HEK293T (cell line): ENCODE results near the gene SHISAL1.

ENCODE experiments used
- CTCF ChIA-PET: fragments of 350-600 bp; formaldehyde crosslinking; extraction: SDS; loops from one replicate; lab custom pipeline; 2021; ENCODE audit warnings: antibody characterized with exemption, inconsistent platforms; lab: Yijun Ruan, JAX
- POLR2A ChIA-PET: fragments of 350-600 bp; formaldehyde crosslinking; extraction: SDS; loops from one replicate; lab custom pipeline; 2020; ENCODE audit warnings: antibody characterized with exemption, inconsistent platforms; lab: Yijun Ruan, JAX
- DNase-seq: peaks from one replicate; pipeline ENCODE4 v3.0.0; 2012; ENCODE audit warnings: mixed read lengths; ENCODE audit errors: extremely low spot score
- ARNT ChIP-seq: fragments of 450-650 bp; IDR thresholded peaks from 2 replicates; pipeline ENCODE4 v1.6.1; 2017; ENCODE audit warnings: mild to moderate bottlenecking
- BHLHE40 ChIP-seq: fragments of 450-650 bp; IDR thresholded peaks from 2 replicates; pipeline ENCODE4 v1.6.1; 2016; ENCODE audit warnings: mild to moderate bottlenecking, moderate library complexity, borderline replicate concordance
- CTBP1 ChIP-seq: fragments of 450-650 bp; IDR thresholded peaks from 2 replicates; pipeline ENCODE4 v1.6.1; 2016; ENCODE audit warnings: borderline replicate concordance
- ELF4 ChIP-seq: fragments of 450-650 bp; IDR thresholded peaks from 2 replicates; pipeline ENCODE4 v1.6.1; 2017; ENCODE audit warnings: antibody characterized with exemption
- FOXA1 ChIP-seq: fragments of 450-650 bp; IDR thresholded peaks from 2 replicates; pipeline ENCODE4 v1.6.1; 2016; ENCODE audit warnings: mild to moderate bottlenecking
- FOXK2 ChIP-seq: fragments of 450-650 bp; IDR thresholded peaks from 2 replicates; pipeline ENCODE4 v1.6.1; 2016; ENCODE audit warnings: mild to moderate bottlenecking
- FOXM1 ChIP-seq: fragments of 450-650 bp; IDR thresholded peaks from 2 replicates; pipeline ENCODE4 v1.6.1; 2017; ENCODE audit warnings: mild to moderate bottlenecking, borderline replicate concordance
- HDGF ChIP-seq: fragments of 450-650 bp; IDR thresholded peaks from 2 replicates; pipeline ENCODE4 v1.6.1; 2017; ENCODE audit warnings: antibody characterized with exemption, borderline replicate concordance
- L3MBTL2 ChIP-seq: fragments of 450-650 bp; conservative IDR thresholded peaks from 2 replicates; pipeline ENCODE4 v1.6.1; 2016; ENCODE audit warnings: mild to moderate bottlenecking
- LEF1 ChIP-seq: fragments of 450-650 bp; IDR thresholded peaks from 2 replicates; pipeline ENCODE4 v1.6.1; 2017; ENCODE audit warnings: mild to moderate bottlenecking, borderline replicate concordance
- NFRKB ChIP-seq: fragments of 450-650 bp; IDR thresholded peaks from 2 replicates; pipeline ENCODE4 v1.6.1; 2016; ENCODE audit warnings: mild to moderate bottlenecking, moderate library complexity
- SP1 ChIP-seq: fragments of 450-650 bp; IDR thresholded peaks from 2 replicates; pipeline ENCODE4 v1.6.1; 2017
- SUZ12 ChIP-seq: fragments of 450-650 bp; IDR thresholded peaks from 2 replicates; pipeline ENCODE4 v1.6.1; 2016; ENCODE audit warnings: mild to moderate bottlenecking
- TARDBP ChIP-seq: fragments of 450-650 bp; IDR thresholded peaks from 2 replicates; pipeline ENCODE4 v1.6.1; 2016
- ZNF384 ChIP-seq: fragments of 450-650 bp; IDR thresholded peaks from 2 replicates; pipeline ENCODE4 v1.6.1; 2016
- TF ChIP-seq, protein P1 (sequence below): fragments of 450-650 bp; IDR thresholded peaks from 2 replicates; pipeline ENCODE4 v1.6.1; 2016

Gene SHISAL1

DNA sequence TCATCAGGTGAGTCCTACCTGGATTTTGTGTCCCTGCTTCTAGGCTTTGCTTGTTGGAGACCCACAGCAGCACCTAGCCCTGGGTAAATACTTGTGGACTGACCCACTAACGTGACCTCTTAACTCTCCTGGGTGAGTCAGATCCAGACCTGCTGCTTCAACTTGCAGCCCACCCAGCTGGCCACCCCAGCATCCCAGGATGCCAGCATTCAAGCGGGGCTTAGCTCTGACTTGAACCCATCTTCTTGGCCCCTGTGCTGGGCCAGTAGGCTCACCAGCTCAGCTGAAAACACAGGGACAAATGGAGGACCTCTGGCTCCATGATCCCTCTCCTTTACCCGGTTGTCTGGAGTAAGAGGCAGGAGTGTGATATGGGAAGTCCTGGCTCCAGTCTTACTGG, 98.6 kb downstream of the SHISAL1 start:
- ChIA-PET POLR2A (no interaction called here), CTCF (no interaction called here)
- no peak for DNase-seq
- TF ChIP-seq FOXM1 (no peak), NFRKB (no peak), ARNT (no peak)

DNA sequence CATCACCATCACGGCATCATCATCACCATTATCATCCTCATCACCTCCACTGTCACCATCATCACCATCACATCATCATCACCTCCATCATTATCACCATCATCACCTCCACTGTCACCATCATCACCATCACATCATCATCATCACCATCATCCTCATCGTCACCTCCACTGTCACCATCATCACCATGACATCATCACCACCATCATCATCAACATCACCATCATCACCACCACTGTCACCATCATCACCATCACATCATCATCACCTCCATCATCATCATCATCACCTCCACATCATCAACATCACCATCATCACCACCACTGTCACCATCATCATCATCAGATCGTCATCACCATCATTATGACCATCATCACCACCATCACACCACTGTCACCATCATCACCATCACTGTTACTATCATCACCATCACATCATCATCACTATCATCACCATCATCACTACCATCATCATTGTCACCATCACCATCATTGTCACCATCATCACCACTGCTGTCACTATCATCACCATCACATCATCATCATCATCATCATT, 99.2 kb downstream of the SHISAL1 start:
- DNase-seq = no peak
- TF ChIP-seq L3MBTL2 (no peak), TARDBP (peak; percentile 11; the same call in 1 of the 2 replicates)
- CTCF ChIA-PET = no interaction called here
- POLR2A ChIA-PET = no interaction called here

DNA sequence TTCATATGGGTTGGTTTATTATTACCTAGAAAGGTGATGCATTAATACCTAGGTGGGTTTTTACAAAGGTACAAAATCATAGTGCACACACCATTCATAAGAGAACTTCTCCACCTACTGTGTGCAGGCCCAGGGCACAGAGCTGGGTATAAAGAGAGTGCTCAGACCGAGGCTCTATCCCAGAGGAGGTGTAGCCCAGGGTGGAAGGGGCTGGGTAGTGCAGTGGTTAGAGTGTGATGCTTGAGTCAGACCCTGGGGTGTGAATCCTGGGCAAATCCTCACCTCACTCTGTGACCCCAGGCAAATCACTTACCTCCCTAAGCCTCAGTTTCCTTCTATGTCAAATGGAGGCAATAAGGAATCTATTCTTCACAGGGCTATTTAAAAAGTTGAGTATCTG, 99.8 kb downstream of the SHISAL1 start:
- ChIA-PET POLR2A (no interaction called here), CTCF (no interaction called here)
- TF ChIP-seq CTBP1 = no peak
- TF ChIP-seq, protein P1, sequence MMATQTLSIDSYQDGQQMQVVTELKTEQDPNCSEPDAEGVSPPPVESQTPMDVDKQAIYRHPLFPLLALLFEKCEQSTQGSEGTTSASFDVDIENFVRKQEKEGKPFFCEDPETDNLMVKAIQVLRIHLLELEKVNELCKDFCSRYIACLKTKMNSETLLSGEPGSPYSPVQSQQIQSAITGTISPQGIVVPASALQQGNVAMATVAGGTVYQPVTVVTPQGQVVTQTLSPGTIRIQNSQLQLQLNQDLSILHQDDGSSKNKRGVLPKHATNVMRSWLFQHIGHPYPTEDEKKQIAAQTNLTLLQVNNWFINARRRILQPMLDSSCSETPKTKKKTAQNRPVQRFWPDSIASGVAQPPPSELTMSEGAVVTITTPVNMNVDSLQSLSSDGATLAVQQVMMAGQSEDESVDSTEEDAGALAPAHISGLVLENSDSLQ = no peak
- TF ChIP-seq SP1 = no peak
- TF ChIP-seq HDGF = no peak
- no peak for TF ChIP-seq LEF1
- no peak for TF ChIP-seq ELF4
- no peak for TF ChIP-seq ZNF384
- no peak for TF ChIP-seq L3MBTL2
- no peak for TF ChIP-seq FOXK2
- TF ChIP-seq NFRKB = no peak
- TF ChIP-seq SUZ12 = no peak
- no peak for TF ChIP-seq FOXM1
- no peak for TF ChIP-seq ARNT
- no peak for DNase-seq

DNA sequence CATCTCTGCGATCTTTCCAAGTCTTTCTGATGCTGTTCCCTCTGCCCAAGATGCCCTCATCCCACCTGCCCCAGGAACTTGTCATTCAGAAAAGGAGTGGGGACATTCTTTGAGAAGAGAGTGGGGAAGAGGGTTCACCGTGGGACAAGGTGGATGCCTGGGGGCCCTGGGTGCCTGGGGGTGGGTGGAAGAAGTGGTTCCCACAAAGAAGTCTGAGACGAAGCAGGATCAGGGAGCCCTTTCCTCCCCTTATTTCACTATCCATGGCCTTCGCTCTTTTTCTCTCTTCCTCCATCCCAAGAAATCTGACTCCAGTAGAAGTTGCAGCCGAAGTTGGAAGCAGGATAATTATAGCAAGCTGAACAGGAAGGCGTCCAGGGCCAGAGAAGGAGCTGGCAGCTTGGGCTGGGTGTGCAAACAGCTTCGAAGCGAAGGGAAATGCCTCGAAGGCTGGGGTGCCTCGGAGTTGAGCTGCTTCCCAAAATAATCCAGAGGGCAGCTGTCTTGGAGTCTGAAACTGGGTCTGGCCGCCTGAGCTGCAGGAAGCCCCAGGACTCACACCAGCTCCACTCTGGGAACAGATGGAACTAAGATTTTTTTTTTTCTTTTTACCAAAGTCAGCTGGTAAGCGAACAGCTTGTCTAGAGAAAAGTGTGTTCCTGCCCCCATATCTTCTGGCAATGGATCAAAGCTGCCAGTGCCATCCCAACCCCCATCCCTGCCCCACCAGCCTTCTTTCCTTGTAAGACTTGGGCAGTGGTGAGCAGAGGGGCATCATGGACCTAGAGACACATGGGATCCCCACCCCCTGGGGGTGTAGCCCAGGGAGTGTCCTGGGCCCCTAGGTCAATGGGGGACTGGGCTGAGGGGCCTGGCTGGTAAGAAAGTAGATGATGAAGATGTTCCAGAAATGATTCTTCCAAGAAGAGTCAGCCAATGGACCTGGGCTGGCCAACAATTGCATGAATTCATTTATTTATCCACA, 100.5 kb downstream of the SHISAL1 start:
- ChIA-PET POLR2A (interaction anchor here (0.7 kb wide), 1 partner anchor 12 kb away, joined by 3 read pairs; no protein-coding TSS in a partner anchor), CTCF (no interaction called here)
- TF ChIP-seq SP1 (no peak), SUZ12 (no peak), TARDBP (no peak), ELF4 (no peak), HDGF (no peak), CTBP1 (no peak), FOXM1 (no peak), ZNF384 (no peak), ARNT (no peak), LEF1 (no peak)
- TF ChIP-seq, protein P1 = no peak
- peak; percentile 4 for DNase-seq

DNA sequence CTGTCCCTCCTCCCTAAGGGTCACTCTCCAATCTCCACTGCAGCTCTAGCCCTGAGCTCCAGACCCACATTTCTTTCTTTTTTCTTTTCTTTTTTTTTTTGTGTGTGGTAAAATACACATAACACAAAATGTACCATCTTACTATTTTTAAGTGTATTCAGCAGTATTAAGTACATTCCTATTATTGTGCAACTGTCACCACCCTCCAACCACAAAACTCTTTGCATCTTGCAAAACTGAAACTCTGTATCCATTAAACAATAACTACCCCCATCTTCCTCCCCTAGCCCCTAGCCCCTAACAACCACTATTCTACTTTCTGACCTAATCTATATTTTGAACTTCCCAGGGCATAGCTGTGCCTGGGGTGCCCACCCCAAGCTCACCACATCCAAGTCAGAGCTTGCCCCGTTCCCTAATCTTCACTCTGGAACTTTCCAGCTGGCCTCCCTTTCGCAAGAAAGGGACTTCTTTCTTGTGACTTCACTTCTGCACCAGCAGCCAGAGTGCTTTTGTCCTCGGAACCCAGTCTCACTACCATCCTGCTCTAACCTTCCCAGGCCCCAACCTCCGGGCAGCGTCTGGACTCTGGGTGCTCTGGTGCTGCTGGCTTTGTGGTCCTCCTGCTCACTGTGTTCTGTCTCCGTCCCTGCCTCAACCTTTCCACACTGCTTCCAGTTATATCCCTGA, 101.3 kb downstream of the SHISAL1 start:
- ChIA-PET POLR2A (no interaction called here), CTCF (no interaction called here)
- DNase-seq = peak; percentile 6
- TF ChIP-seq TARDBP (no peak), HDGF (no peak), BHLHE40 (no peak), NFRKB (no peak), FOXM1 (no peak), L3MBTL2 (no peak), FOXA1 (no peak), SP1 (no peak), ELF4 (no peak), LEF1 (no peak), ZNF384 (no peak), SUZ12 (no peak), ARNT (no peak), CTBP1 (no peak)
- TF ChIP-seq, protein P1 = no peak

DNA sequence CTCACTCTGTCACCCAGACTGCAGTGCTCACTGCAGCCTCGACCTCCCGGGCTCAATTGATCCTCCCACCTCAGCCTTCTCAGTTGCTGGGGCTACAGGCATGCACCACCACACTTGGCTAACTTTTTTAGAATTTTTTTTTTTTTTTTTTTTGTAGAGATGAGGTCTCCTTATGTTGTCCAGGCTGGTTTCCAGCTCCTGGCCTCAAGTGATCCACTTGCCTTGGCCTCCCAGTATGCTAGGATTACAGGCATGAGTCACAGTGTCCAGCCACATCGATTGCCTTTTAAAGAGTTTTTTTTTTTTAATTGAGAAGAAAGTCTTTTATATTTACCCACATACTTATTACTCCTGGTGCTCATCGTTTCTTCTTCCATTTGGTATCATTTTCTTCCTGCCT, 102.0 kb downstream of the SHISAL1 start:
- no peak for DNase-seq
- no peak for TF ChIP-seq SP1
- no peak for TF ChIP-seq LEF1
- TF ChIP-seq SUZ12 = no peak
- TF ChIP-seq, protein P1 = no peak
- TF ChIP-seq FOXM1 = no peak
- TF ChIP-seq FOXK2 = no peak
- no peak for TF ChIP-seq ZNF384
- no peak for TF ChIP-seq BHLHE40
- no peak for TF ChIP-seq HDGF
- TF ChIP-seq ELF4 = no peak
- TF ChIP-seq TARDBP = no peak
- no peak for TF ChIP-seq NFRKB
- no peak for TF ChIP-seq CTBP1
- no peak for TF ChIP-seq FOXA1
- TF ChIP-seq ARNT = no peak
- TF ChIP-seq L3MBTL2 = no peak
- ChIA-PET POLR2A (no interaction called here), CTCF (no interaction called here)
